HFF-Myc (cell line): ENCODE results near the gene NUP50.

Experiments
- DNase-seq: peaks from one replicate; pipeline ENCODE4 v3.0.0-alpha.2; 2011; ENCODE audit warnings: low read depth; ENCODE audit errors: extremely low read depth
- H3K4me3 ChIP-seq: replicated peaks from 2 replicates; pipeline ENCODE4 v1.5.1; 2011; ENCODE audit warnings: low read depth, mild to moderate bottlenecking, control low read depth, low read length
- CTCF ChIP-seq: IDR thresholded peaks from 2 replicates; pipeline ENCODE4 v1.5.1; 2012; ENCODE audit warnings: mild to moderate bottlenecking, low read depth, low read length, control low read depth; ENCODE audit errors: missing control alignments

NUP50 gene

GRCh38 chr22:45198463-45198795 is 34.7 kb downstream of the NUP50 start:
- TF ChIP-seq CTCF, result no peak
- no peak for DNase-seq
- no peak overlapping the region for H3K4me3 ChIP-seq

GRCh38 chr22:45199723-45200122 is 36.0 kb downstream of the NUP50 start:
- no peak for DNase-seq
- TF ChIP-seq CTCF, result no peak
- no peak overlapping the region for H3K4me3 ChIP-seq

GRCh38 chr22:45200230-45200629 is 36.5 kb downstream of the NUP50 start:
- no peak for DNase-seq
- no peak overlapping the region for H3K4me3 ChIP-seq
- no peak for TF ChIP-seq CTCF

- no peak for DNase-seq
- no peak overlapping the region for H3K4me3 ChIP-seq
- TF ChIP-seq CTCF, result no peak
These were observed 37.3 kb downstream of the NUP50 start for GRCh38 chr22:45200860-45201511.

- no peak for TF ChIP-seq CTCF
- H3K4me3 ChIP-seq, result no peak overlapping the region
- no peak for DNase-seq
These were observed 38.1 kb downstream of the NUP50 start for GRCh38 chr22:45201678-45202332.

- TF ChIP-seq CTCF, result no peak
- no peak for DNase-seq
- H3K4me3 ChIP-seq, result no peak overlapping the region
These were observed 38.8 kb downstream of the NUP50 start for GRCh38 chr22:45202333-45203149.
